Esophagus squamous epithelium (tissue), 4 donors: ENCODE data around the gene ELMO2.

Experiments used
- POLR2A ChIP-seq, 4 donors: fragments of 450-650 bp; IDR thresholded peaks; one replicate each; pipeline ENCODE4 v1.6.1; 2017; ENCODE audit warnings: antibody characterized with exemption in 4 of 4, mild to moderate bottlenecking in 4 of 4, moderate library complexity in 3 of 4
- TF ChIP-seq, protein P1 (sequence below), 6 experiments: fragments of 450-650 bp in 4 of 6; fragments of 200-600 bp in 2 of 6; sonication (generic) in 2 of 6; IDR thresholded peaks; one replicate each; pipeline ENCODE4 v1.5.1; 2016 to 2019; ENCODE audit warnings: antibody characterized with exemption in 6 of 6, mild to moderate bottlenecking in 4 of 6, moderate library complexity in 4 of 6

DNA sequence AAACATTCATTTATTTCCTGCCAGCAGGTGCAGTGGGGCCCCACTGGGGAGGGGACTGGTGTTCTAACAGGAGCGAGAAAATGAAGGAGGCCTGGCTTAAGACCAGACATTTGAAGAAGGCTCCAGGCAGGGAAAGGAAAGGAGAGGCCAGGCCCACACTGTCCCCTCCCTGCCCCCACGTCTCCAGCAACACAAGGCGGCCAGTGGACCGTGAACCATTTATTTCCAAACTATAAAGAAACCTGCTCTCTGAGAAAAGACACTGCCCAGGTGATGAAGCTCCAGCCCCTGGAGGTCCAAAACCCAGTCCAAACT is 56.7 kb downstream of the ELMO2 start:
- TF ChIP-seq, protein P1, sequence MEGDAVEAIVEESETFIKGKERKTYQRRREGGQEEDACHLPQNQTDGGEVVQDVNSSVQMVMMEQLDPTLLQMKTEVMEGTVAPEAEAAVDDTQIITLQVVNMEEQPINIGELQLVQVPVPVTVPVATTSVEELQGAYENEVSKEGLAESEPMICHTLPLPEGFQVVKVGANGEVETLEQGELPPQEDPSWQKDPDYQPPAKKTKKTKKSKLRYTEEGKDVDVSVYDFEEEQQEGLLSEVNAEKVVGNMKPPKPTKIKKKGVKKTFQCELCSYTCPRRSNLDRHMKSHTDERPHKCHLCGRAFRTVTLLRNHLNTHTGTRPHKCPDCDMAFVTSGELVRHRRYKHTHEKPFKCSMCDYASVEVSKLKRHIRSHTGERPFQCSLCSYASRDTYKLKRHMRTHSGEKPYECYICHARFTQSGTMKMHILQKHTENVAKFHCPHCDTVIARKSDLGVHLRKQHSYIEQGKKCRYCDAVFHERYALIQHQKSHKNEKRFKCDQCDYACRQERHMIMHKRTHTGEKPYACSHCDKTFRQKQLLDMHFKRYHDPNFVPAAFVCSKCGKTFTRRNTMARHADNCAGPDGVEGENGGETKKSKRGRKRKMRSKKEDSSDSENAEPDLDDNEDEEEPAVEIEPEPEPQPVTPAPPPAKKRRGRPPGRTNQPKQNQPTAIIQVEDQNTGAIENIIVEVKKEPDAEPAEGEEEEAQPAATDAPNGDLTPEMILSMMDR (IDR thresholded peaks at IDR 0.05): no peak
- no peak for TF ChIP-seq POLR2A (IDR thresholded peaks at IDR 0.05)
